LoVo (cell line): Measurements from ENCODE around the gene FAM50B.

Source experiments
- DNase-seq: peaks from one replicate; pipeline ENCODE4 v3.0.0-alpha.2; 2016; ENCODE audit warnings: low spot score

FAM50B gene

GRCh38 chr6:3848925-3849605 lies at the start of gene FAM50B:
Gene FAM50B, plus strand, starts transcription at chr6:3849373. Its CDS starts 439 bp downstream, at chr6:3849812.
- no peak for DNase-seq

DNA sequence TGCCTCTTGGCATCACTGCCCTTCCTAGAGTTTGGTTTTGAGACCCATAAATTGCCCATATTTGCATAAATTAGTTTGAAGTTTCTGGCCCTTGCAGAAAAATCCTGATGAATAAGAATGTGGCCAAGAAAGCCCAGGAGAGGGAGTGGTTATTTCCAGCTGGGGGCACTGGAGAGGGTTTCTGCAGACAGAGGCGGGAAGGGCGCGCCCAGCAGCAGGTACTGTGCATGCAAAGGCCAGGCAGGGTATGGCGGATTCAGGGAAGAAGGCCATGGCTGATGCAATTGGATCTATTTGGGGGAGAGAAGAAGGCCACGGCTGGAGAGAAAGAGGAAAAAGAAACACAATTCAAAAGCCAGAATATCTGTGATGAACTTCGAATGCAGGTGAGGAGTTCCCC lies 49.5 kb upstream of the FAM50B start:
- DNase-seq, result no peak

- no peak for DNase-seq
Observed at GRCh38 chr6:3800850-3801591, 48.2 kb upstream of the FAM50B start.

GRCh38 chr6:3801960-3802359 lies 47.2 kb upstream of the FAM50B start:
- no peak for DNase-seq

DNA sequence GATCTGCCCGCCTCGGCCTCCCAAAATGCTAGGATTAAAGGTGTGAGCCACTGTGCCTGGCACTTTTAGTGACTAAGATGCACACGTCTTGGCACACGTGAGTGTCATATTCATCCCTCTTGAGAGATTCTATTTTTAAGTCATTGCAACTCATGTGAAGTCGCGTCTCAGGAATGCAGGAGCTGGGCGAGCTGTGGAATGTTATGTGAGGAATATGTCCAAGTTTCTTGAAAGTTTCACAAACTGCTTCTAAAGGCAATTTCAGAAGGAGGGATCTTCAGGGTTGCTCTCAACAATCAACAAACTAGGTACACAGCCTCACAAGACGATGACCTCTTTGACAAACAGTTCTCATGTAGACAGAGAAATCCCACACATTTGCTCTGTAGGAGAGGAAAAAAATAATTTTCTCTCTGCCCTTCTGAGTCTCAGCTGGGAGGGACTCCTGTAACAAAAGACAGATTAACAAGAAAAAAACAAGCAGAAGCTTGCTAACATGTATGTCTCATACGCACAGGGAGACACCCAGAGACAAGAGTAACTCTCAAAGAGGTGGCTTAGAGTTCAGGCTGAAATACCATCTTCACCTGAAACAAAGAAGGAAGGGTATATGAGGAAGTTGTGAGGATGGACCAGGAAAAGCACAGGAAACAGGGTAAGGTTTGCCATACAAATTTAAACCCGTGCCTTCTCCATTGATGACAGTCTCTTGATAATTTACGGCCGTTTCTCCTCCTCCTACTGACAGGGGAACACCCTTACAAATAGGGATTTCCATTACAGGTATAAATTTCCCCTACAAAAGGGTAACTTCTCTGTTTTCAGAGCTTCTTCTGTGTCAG lies 45.3 kb upstream of the FAM50B start:
- DNase-seq, result peak; percentile 49

- DNase-seq, result no peak
Observed at GRCh38 chr6:3804964-3805363, 44.2 kb upstream of the FAM50B start.

GRCh38 chr6:3805448-3806123 lies 43.6 kb upstream of the FAM50B start:
- DNase-seq, result no peak

DNA sequence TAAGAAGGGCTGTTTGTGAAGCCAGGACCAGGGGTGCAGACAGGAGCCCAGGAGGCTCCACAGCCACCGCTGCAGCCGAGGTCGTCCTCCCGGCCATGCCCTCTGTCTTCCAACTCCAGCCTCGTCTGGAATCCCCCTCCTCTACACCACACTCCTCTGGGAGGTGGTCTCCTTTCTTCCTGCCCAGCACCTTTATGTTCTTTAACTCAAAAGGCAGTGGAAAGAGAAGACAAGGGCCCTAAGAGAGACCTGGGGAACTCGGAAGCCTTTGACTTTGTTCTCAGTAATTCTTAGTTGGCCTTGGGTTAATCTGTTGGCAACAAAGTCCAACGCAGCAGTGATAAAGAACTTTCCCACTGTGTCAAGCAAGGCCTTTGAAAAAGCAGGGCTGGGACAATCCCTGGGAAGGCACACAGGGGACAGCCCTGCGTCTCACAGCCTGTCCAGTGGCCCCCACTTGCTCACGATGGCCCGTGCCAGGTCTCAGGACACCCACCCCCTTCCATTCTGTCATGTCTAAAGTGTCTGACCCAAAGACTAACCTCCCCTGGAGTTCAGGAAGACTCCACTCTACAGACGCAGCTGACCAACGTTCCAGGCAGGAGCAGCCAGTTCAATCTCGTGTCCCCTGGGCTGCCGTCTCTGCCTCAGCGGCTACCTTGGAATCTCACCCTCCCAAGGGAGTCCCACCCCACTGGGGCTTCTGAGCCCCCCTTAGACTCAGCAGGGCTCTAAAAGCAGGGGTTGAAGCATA lies 42.8 kb upstream of the FAM50B start:
- no peak for DNase-seq

GRCh38 chr6:3808199-3808598 lies 41.0 kb upstream of the FAM50B start:
- DNase-seq, result no peak

GRCh38 chr6:3808759-3809514 lies 40.2 kb upstream of the FAM50B start:
- DNase-seq, result peak; percentile 77

- DNase-seq, result no peak
Observed at GRCh38 chr6:3809515-3809891, 39.7 kb upstream of the FAM50B start.

DNA sequence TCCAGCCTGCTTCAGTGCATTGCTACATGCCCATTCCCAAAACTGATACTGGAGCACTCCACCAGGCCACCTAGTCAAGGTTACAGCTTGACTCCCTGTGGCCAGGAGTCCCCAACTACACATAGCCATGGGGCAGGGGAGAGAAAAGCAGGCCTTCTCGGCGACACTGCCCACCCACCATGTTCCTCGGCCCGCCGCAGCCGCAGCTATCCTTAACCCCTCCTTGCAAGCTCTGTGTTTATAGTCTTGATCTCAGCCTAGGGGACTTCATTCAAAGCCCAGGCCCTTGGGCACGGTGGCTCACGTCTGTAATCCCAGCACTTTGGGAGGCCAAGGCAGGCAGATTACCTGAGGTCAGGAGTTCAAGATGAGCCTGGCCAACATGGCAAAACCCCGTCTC lies 39.2 kb upstream of the FAM50B start:
- no peak for DNase-seq

GRCh38 chr6:3811191-3811590 lies 38.0 kb upstream of the FAM50B start:
- DNase-seq, result no peak

- DNase-seq, result no peak
Observed at GRCh38 chr6:3812596-3812995, 36.6 kb upstream of the FAM50B start.

GRCh38 chr6:3813150-3813780 lies 35.9 kb upstream of the FAM50B start:
- no peak for DNase-seq

DNA sequence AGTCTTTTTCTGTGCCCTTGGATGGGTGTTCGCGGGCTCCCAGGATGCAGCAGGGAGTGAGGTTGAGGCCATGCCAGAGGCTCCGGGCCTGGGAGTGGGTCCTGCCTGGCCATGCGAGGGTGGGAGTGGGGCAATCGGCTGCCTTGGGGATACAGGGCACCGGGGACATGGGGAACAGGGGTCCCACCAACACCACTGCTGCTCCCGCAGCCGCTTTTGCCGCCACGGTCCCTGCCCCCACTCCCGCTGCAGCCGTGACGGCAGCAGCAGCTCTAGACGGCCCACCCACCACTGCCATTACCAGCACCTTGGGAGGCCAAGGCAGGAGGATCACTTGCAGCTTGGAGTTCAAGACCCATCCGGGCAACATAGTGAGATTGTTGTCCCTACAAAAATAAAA lies 35.3 kb upstream of the FAM50B start:
- no peak for DNase-seq

- no peak for DNase-seq
Observed at GRCh38 chr6:3814539-3814938, 34.6 kb upstream of the FAM50B start.

DNA sequence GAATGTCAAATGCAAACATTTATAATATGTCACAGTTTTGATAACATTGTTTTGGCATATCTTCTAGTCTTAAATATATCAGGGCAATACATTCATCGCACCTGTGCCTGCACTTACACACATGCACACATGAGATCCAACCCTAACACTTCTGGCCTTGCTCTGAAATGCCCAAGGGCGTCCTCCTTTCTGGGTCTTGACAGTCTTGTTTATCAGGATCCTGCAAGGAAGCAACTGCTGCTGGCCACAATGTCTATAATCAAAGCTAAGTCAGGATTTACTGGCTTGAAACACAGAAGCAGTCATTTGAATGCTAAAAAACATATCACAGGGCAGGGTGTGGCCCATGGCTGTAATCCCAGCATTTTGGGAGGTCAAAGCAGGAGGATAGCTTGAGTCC lies 32.9 kb upstream of the FAM50B start:
- DNase-seq, result no peak

- DNase-seq, result no peak
Observed at GRCh38 chr6:3819161-3820110, 29.7 kb upstream of the FAM50B start.
